GM23248 (cell line): ENCODE data around the gene ABCC10. TPM values are rescaled to one million over a fixed set of nuclear protein-coding genes. Genes with fewer than 3 reads are reported as not detected.

ENCODE experiments used
- DNase-seq: peaks from one replicate; pipeline ENCODE4 v3.0.0-alpha.2; 2015
- H2AFZ ChIP-seq: fragments of 200-600 bp; sonication (generic); 2 replicates; pipeline ENCODE4 v1.6.1; 2016; ENCODE audit warnings: antibody characterized with exemption
- H3F3A ChIP-seq: fragments of 200-600 bp; sonication (generic); 2 replicates; pipeline ENCODE4 v1.6.1; 2016; ENCODE audit warnings: mild to moderate bottlenecking, antibody characterized with exemption, mixed run types; ENCODE audit not compliant: insufficient read depth
- H3K27ac ChIP-seq: fragments of 200-600 bp; sonication (generic); 2 replicates; pipeline ENCODE4 v1.5.1; 2016; ENCODE audit warnings: mild to moderate bottlenecking
- H3K27me3 ChIP-seq: fragments of 200-600 bp; sonication (generic); replicated peaks from 2 replicates; pipeline ENCODE4 v1.6.1; 2016; ENCODE audit warnings: mild to moderate bottlenecking; ENCODE audit not compliant: insufficient read depth
- H3K36me3 ChIP-seq: fragments of 200-600 bp; sonication (generic); 2 replicates; pipeline ENCODE4 v1.6.1; 2016; ENCODE audit warnings: low read depth, mild to moderate bottlenecking
- H3K4me1 ChIP-seq: fragments of 200-600 bp; sonication (generic); 2 replicates; pipeline ENCODE4 v1.6.1; 2016; ENCODE audit warnings: mild to moderate bottlenecking; ENCODE audit not compliant: insufficient read depth
- H3K4me2 ChIP-seq: fragments of 200-600 bp; sonication (generic); one replicate; pipeline ENCODE4 v1.6.1; 2016; ENCODE audit warnings: mild to moderate bottlenecking; ENCODE audit not compliant: unreplicated experiment
- H3K4me3 ChIP-seq: fragments of 200-600 bp; sonication (generic); 2 replicates; pipeline ENCODE4 v1.5.1; 2016; ENCODE audit warnings: mild to moderate bottlenecking
- H3K79me2 ChIP-seq: fragments of 200-600 bp; sonication (generic); 2 replicates; pipeline ENCODE4 v1.6.1; 2016; ENCODE audit warnings: mild to moderate bottlenecking; ENCODE audit not compliant: insufficient read depth
- H3K9ac ChIP-seq: fragments of 200-600 bp; sonication (generic); 2 replicates; pipeline ENCODE4 v1.6.1; 2016; ENCODE audit warnings: mild to moderate bottlenecking
- H3K9me2 ChIP-seq: fragments of 200-600 bp; sonication (generic); 2 replicates; pipeline ENCODE4 v1.6.1; 2016; ENCODE audit warnings: mixed run types, mild to moderate bottlenecking, moderate library complexity; ENCODE audit not compliant: insufficient read depth
- H3K9me3 ChIP-seq: fragments of 200-600 bp; sonication (generic); one replicate; pipeline ENCODE4 v1.6.1; 2017; ENCODE audit warnings: low read depth
- H4K20me1 ChIP-seq: fragments of 200-600 bp; sonication (generic); 2 replicates; pipeline ENCODE4 v1.6.0; 2016; ENCODE audit not compliant: insufficient read depth
- EZH2 ChIP-seq: fragments of 200-600 bp; sonication (generic); IDR thresholded peaks from 2 replicates; pipeline ENCODE4 v1.6.1; 2018; ENCODE audit warnings: antibody characterized with exemption, mild to moderate bottlenecking; ENCODE audit not compliant: insufficient read depth, poor library complexity, severe bottlenecking
- EZH2phosphoT487 ChIP-seq: fragments of 200-600 bp; sonication (generic); IDR thresholded peaks from 2 replicates; pipeline ENCODE4 v1.6.1; 2018; ENCODE audit warnings: antibody characterized with exemption, moderate library complexity, mild to moderate bottlenecking, low read depth; ENCODE audit not compliant: insufficient read depth
- WGBS, 2 experiments: methylation state at CpG; one replicate each; pipeline ENCODE4 v1.1.6; 2015 to 2017; ENCODE audit warnings: low lambda C conversion rate in 2 of 2, low coverage in 1 of 2; ENCODE audit errors: missing lambda C conversion rate in 2 of 2; 5-methylcytosine and 5-hydroxymethylcytosine counted together
- in situ Hi-C: fragments of 300-500 bp; cut with MboI; formaldehyde crosslinking; loops from 2 replicates; pipeline ENCODE4 v1.15.0; 2020
- polyA plus RNA-seq: library from polyadenylated mRNA; unstranded; fragments of >200 nt; fragmentation: Nextera tagmentation; extraction: Ambion mirVana; gene quantifications from 2 replicates; pipeline ENCODE4 v1.2.1, GENCODE V29; 2016
- total RNA-seq: library from RNA; depleted of rRNA; stranded (reverse); fragments of >200 nt; shearing (Covaris generic); gene quantifications from 2 replicates; pipeline ENCODE4 v1.2.3, GENCODE V29; 2014

ABCC10 gene
- total and polyA plus RNA-seq, 2 experiments from 2014 or later: 20.0 to 21.3 TPM

GRCh38 chr6:43436577-43437282 is 9.4 kb downstream of the ABCC10 start:
- peak overlapping the region; percentile 41 for H3K9ac ChIP-seq
- H3K9me3 ChIP-seq: no peaks in the 10 kb centered on the region
- TF ChIP-seq EZH2: no peak
- TF ChIP-seq EZH2phosphoT487: no peak
- H3K9me2 ChIP-seq: no peaks in the 10 kb centered on the region
- peak; percentile 83 for DNase-seq
- peak overlapping the region; percentile 29 for H3K4me2 ChIP-seq
- peak overlapping the region; percentile 51 for H3K27ac ChIP-seq
- no peaks in the 10 kb centered on the region; the same call in 1 of the 2 replicates for H3K36me3 ChIP-seq
- no peaks in the 10 kb centered on the region for H4K20me1 ChIP-seq
- no peaks in the 10 kb centered on the region for H3K27me3 ChIP-seq
- H3K4me1 ChIP-seq: peaks cover 13% of the 10 kb centered on the region
- peaks cover 16% of the 10 kb centered on the region; the same call in 1 of the 2 replicates for H3F3A ChIP-seq
- no peak overlapping the region for H3K4me3 ChIP-seq
- H2AFZ ChIP-seq: peak overlapping the region; percentile 23
- H3K79me2 ChIP-seq: peaks cover 6% of the 10 kb centered on the region
- WGBS, 2 experiments: 11% methylated on average over 5 of the region's 5 CpGs
- in situ Hi-C loops: no loop called here

GRCh38 chr6:43437700-43438099 is 10.4 kb downstream of the ABCC10 start:
- H4K20me1 ChIP-seq: no peaks in the 10 kb centered on the region
- no peak overlapping the region for H3K27ac ChIP-seq
- no peak for DNase-seq
- H3K9ac ChIP-seq: no peak overlapping the region
- H3K36me3 ChIP-seq: no peaks in the 10 kb centered on the region; the same call in 1 of the 2 replicates
- peaks cover 16% of the 10 kb centered on the region; the same call in 1 of the 2 replicates for H3F3A ChIP-seq
- in situ Hi-C loops: no loop called here
- TF ChIP-seq EZH2: no peak
- TF ChIP-seq EZH2phosphoT487: no peak
- H3K79me2 ChIP-seq: 0 out of 2 replicates have a peak, but pooled peaks cover 2% of the 10 kb centered on the region
- WGBS, 2 experiments: 73% methylated on average over 4 of the region's 4 CpGs
- H3K4me1 ChIP-seq: peaks cover 13% of the 10 kb centered on the region
- H2AFZ ChIP-seq: no peak overlapping the region
- H3K9me2 ChIP-seq: no peaks in the 10 kb centered on the region
- H3K27me3 ChIP-seq: no peaks in the 10 kb centered on the region
- H3K9me3 ChIP-seq: no peaks in the 10 kb centered on the region
- no peak overlapping the region for H3K4me2 ChIP-seq
- no peak overlapping the region for H3K4me3 ChIP-seq

- H3K79me2 ChIP-seq: no peaks in the 10 kb centered on the region
- H3K27ac ChIP-seq: no peak overlapping the region
- H3K4me2 ChIP-seq: no peak overlapping the region
- no peak overlapping the region for H3K9ac ChIP-seq
- H3K9me3 ChIP-seq: no peaks in the 10 kb centered on the region
- no peaks in the 10 kb centered on the region for H3K4me1 ChIP-seq
- TF ChIP-seq EZH2 (no peak), EZH2phosphoT487 (no peak)
- no peaks in the 10 kb centered on the region for H3F3A ChIP-seq
- H3K36me3 ChIP-seq: no peaks in the 10 kb centered on the region; the same call in 1 of the 2 replicates
- H2AFZ ChIP-seq: no peak overlapping the region
- H4K20me1 ChIP-seq: no peaks in the 10 kb centered on the region
- no peak overlapping the region for H3K4me3 ChIP-seq
- H3K27me3 ChIP-seq: no peaks in the 10 kb centered on the region
- H3K9me2 ChIP-seq: no peaks in the 10 kb centered on the region
- no peak for DNase-seq
- in situ Hi-C loops: no loop called here
- WGBS, 2 experiments: 90 to 91% methylated on average over 14 of the region's 14 CpGs
These were observed 15.6 kb downstream of the ABCC10 start for GRCh38 chr6:43442935-43443334.

GRCh38 chr6:43444036-43444435 is 16.7 kb downstream of the ABCC10 start:
- Histone ChIP-seq H2AFZ (no peak overlapping the region), H3F3A (no peaks in the 10 kb centered on the region), H3K27ac (no peak overlapping the region), H3K9ac (no peak overlapping the region), H3K4me2 (no peak overlapping the region), H3K79me2 (no peaks in the 10 kb centered on the region), H3K36me3 (no peaks in the 10 kb centered on the region; the same call in 1 of the 2 replicates), H3K4me3 (no peak overlapping the region), H3K9me3 (no peaks in the 10 kb centered on the region), H4K20me1 (no peaks in the 10 kb centered on the region), H3K27me3 (no peaks in the 10 kb centered on the region), H3K9me2 (no peaks in the 10 kb centered on the region), H3K4me1 (no peaks in the 10 kb centered on the region)
- TF ChIP-seq EZH2phosphoT487 (no peak), EZH2 (no peak)
- DNase-seq: no peak
- in situ Hi-C loops: no loop called here
- WGBS, 2 experiments: 80% methylated on average over 10 of the region's 10 CpGs
